HEK293T (cell line): ENCODE results near the gene CST7.
A peak's percentile ranks its signal among the peaks of the same experiment; 100 is the strongest.
"Not testable (repeated sequence)": the region's sequence is repeated elsewhere in the genome, so short reads cannot be mapped to it uniquely, and the experiment has no call there.

Experiments used
- CTCF ChIA-PET: fragments of 350-600 bp; formaldehyde crosslinking; extraction: SDS; loops from one replicate; lab custom pipeline; 2021; ENCODE audit warnings: antibody characterized with exemption, inconsistent platforms; lab: Yijun Ruan, JAX
- POLR2A ChIA-PET: fragments of 350-600 bp; formaldehyde crosslinking; extraction: SDS; loops from one replicate; lab custom pipeline; 2020; ENCODE audit warnings: antibody characterized with exemption, inconsistent platforms; lab: Yijun Ruan, JAX
- DNase-seq: peaks from one replicate; pipeline ENCODE4 v3.0.0; 2012; ENCODE audit warnings: mixed read lengths; ENCODE audit errors: extremely low spot score
- ARNT ChIP-seq: fragments of 450-650 bp; IDR thresholded peaks from 2 replicates; pipeline ENCODE4 v1.6.1; 2017; ENCODE audit warnings: mild to moderate bottlenecking
- BHLHE40 ChIP-seq: fragments of 450-650 bp; IDR thresholded peaks from 2 replicates; pipeline ENCODE4 v1.6.1; 2016; ENCODE audit warnings: mild to moderate bottlenecking, moderate library complexity, borderline replicate concordance
- CTBP1 ChIP-seq: fragments of 450-650 bp; IDR thresholded peaks from 2 replicates; pipeline ENCODE4 v1.6.1; 2016; ENCODE audit warnings: borderline replicate concordance
- ELF4 ChIP-seq: fragments of 450-650 bp; IDR thresholded peaks from 2 replicates; pipeline ENCODE4 v1.6.1; 2017; ENCODE audit warnings: antibody characterized with exemption
- FOXA1 ChIP-seq: fragments of 450-650 bp; IDR thresholded peaks from 2 replicates; pipeline ENCODE4 v1.6.1; 2016; ENCODE audit warnings: mild to moderate bottlenecking
- FOXK2 ChIP-seq: fragments of 450-650 bp; IDR thresholded peaks from 2 replicates; pipeline ENCODE4 v1.6.1; 2016; ENCODE audit warnings: mild to moderate bottlenecking
- FOXM1 ChIP-seq: fragments of 450-650 bp; IDR thresholded peaks from 2 replicates; pipeline ENCODE4 v1.6.1; 2017; ENCODE audit warnings: mild to moderate bottlenecking, borderline replicate concordance
- HDGF ChIP-seq: fragments of 450-650 bp; IDR thresholded peaks from 2 replicates; pipeline ENCODE4 v1.6.1; 2017; ENCODE audit warnings: antibody characterized with exemption, borderline replicate concordance
- L3MBTL2 ChIP-seq: fragments of 450-650 bp; conservative IDR thresholded peaks from 2 replicates; pipeline ENCODE4 v1.6.1; 2016; ENCODE audit warnings: mild to moderate bottlenecking
- LEF1 ChIP-seq: fragments of 450-650 bp; IDR thresholded peaks from 2 replicates; pipeline ENCODE4 v1.6.1; 2017; ENCODE audit warnings: mild to moderate bottlenecking, borderline replicate concordance
- NFRKB ChIP-seq: fragments of 450-650 bp; IDR thresholded peaks from 2 replicates; pipeline ENCODE4 v1.6.1; 2016; ENCODE audit warnings: mild to moderate bottlenecking, moderate library complexity
- SP1 ChIP-seq: fragments of 450-650 bp; IDR thresholded peaks from 2 replicates; pipeline ENCODE4 v1.6.1; 2017
- SUZ12 ChIP-seq: fragments of 450-650 bp; IDR thresholded peaks from 2 replicates; pipeline ENCODE4 v1.6.1; 2016; ENCODE audit warnings: mild to moderate bottlenecking
- TARDBP ChIP-seq: fragments of 450-650 bp; IDR thresholded peaks from 2 replicates; pipeline ENCODE4 v1.6.1; 2016
- ZNF384 ChIP-seq: fragments of 450-650 bp; IDR thresholded peaks from 2 replicates; pipeline ENCODE4 v1.6.1; 2016
- TF ChIP-seq, protein P1 (sequence below): fragments of 450-650 bp; IDR thresholded peaks from 2 replicates; pipeline ENCODE4 v1.6.1; 2016

The CST7 gene

GRCh38 chr20:24996449-24997377 lies 47.6 kb downstream of the CST7 start:
- POLR2A ChIA-PET, result interaction anchor here (1.4 kb wide), 1 partner anchor 61 kb away, joined by 4 read pairs; the partner anchor contains the start of gene ACSS1
- no peak for DNase-seq
- TF ChIP-seq, protein P1, sequence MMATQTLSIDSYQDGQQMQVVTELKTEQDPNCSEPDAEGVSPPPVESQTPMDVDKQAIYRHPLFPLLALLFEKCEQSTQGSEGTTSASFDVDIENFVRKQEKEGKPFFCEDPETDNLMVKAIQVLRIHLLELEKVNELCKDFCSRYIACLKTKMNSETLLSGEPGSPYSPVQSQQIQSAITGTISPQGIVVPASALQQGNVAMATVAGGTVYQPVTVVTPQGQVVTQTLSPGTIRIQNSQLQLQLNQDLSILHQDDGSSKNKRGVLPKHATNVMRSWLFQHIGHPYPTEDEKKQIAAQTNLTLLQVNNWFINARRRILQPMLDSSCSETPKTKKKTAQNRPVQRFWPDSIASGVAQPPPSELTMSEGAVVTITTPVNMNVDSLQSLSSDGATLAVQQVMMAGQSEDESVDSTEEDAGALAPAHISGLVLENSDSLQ, result no peak
- TF ChIP-seq HDGF (no peak), FOXM1 (no peak), ZNF384 (no peak), L3MBTL2 (no peak), FOXK2 (no peak), ELF4 (no peak), TARDBP (no peak), LEF1 (no peak), BHLHE40 (no peak), SUZ12 (no peak), ARNT (no peak), SP1 (no peak), NFRKB (no peak), FOXA1 (no peak), CTBP1 (no peak)
- CTCF ChIA-PET, result interaction anchor here (1.0 to 4.7 kb wide), 2 partner anchors 19 to 67 kb away, joined by 3 to 33 read pairs; no protein-coding TSS in a partner anchor

DNA sequence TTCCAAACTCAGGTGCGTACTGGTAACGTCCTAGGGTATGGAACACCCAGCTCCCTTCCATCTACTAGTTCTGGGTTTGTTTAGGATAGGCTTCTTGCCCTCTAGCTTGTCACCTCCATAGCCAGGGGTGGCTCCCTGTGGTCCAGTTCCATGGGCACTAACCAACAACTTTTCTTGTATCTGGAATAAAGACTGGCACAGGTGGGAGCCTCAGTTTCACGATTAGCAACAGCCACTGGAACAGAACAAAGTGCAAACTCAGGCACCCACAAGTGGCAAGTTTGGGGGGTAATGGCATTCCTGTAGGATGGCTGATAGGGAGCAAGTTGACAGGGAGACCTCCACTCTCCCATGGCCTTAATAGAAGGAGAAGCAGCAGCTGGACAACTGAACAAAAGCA lies 49.1 kb downstream of the CST7 start:
- POLR2A ChIA-PET, result no interaction called here
- no peak for TF ChIP-seq FOXM1
- TF ChIP-seq ELF4, result no peak
- DNase-seq, result no peak
- CTCF ChIA-PET, result no interaction called here

DNA sequence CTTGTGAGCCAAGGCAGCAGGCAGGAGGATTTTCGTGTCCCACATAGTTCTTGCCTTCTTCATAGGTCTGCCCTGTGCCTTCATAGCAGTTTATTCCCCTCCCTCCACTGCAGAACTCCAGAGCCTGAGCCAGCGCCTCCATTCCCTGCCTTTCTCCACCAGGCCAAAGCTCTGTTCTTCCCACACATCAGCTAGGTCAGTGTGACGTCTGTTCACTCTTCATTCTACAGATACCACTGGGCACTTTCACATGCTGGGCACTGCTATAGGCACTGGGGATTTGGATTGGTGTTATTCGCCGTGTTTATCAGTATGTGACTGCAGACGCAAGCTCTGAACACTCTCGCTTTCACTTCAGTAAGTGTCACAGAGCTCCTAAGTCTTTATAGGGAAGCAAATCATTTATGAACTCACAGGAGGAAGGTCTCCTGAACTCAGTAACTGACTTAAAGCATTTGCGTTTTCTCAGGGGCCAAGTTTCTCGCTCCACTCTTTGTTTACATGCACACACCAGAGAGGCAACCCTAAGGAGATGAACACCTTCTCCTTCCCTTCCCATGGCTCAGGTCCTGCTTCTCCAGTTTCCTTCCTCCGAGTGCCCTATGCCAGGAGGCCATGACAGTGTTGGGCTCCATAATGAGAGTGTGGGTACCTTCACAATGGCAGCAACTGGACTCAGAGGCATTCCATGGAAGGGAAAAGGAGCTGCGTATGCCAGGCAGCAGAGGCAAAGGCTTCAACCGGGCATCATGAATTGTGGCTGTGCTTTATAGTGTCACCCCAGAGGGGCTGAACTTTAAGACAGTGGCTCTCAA lies 49.8 kb downstream of the CST7 start:
- DNase-seq, result no peak
- ChIA-PET CTCF (no interaction called here), POLR2A (no interaction called here)
- TF ChIP-seq CTBP1, result no peak
- no peak for TF ChIP-seq FOXM1
- TF ChIP-seq SP1, result no peak
- TF ChIP-seq ARNT, result no peak
- TF ChIP-seq FOXK2, result no peak
- TF ChIP-seq HDGF, result no peak
- no peak for TF ChIP-seq NFRKB
- no peak for TF ChIP-seq ZNF384
- TF ChIP-seq TARDBP, result no peak
- no peak for TF ChIP-seq BHLHE40

- TF ChIP-seq ELF4 (no peak), ARNT (no peak), ZNF384 (no peak), FOXK2 (no peak), TARDBP (no peak), FOXM1 (no peak), FOXA1 (no peak), LEF1 (no peak), SUZ12 (no peak), L3MBTL2 (no peak)
- TF ChIP-seq, protein P1, result no peak
- ChIA-PET CTCF (no interaction called here), POLR2A (no interaction called here)
- no peak for DNase-seq
Observed at GRCh38 chr20:24999568-24999967, 50.5 kb downstream of the CST7 start.

GRCh38 chr20:25000268-25000801 lies 51.3 kb downstream of the CST7 start:
- no peak for DNase-seq
- TF ChIP-seq, protein P1, result 0 out of 2 replicates have a peak, but pooled peaks have one; percentile 24
- no peak for TF ChIP-seq FOXK2
- ChIA-PET CTCF (no interaction called here), POLR2A (no interaction called here)

DNA sequence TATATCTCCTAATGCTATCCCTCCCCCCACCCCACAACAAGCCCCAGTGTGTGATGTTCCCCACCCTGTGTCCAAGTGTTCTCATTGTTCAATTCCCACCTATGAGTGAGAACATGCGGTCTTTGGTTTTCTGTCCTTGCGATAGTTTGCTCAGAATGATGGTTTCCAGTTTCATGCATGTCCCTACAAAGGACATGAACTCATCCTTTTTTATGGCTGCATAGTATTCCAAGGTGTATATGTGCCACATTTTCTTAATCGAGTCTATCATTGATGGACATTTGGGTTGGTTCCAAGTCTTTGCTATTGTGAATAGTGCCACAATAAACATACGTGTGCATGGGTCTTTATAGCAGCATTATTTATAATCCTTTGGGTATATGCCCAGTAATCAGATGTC lies 52.3 kb downstream of the CST7 start:
- DNase-seq, POLR2A ChIA-PET, CTCF ChIA-PET: not testable (repeated sequence)
